ENCODE measurements around the gene RACGAP1. TPM values are rescaled to one million over a fixed set of nuclear protein-coding genes. Genes with fewer than 3 reads are reported as not detected.

The RACGAP1 gene
- total RNA-seq, 2 experiments from 2014 or later, result 111 to 119 TPM

DNA sequence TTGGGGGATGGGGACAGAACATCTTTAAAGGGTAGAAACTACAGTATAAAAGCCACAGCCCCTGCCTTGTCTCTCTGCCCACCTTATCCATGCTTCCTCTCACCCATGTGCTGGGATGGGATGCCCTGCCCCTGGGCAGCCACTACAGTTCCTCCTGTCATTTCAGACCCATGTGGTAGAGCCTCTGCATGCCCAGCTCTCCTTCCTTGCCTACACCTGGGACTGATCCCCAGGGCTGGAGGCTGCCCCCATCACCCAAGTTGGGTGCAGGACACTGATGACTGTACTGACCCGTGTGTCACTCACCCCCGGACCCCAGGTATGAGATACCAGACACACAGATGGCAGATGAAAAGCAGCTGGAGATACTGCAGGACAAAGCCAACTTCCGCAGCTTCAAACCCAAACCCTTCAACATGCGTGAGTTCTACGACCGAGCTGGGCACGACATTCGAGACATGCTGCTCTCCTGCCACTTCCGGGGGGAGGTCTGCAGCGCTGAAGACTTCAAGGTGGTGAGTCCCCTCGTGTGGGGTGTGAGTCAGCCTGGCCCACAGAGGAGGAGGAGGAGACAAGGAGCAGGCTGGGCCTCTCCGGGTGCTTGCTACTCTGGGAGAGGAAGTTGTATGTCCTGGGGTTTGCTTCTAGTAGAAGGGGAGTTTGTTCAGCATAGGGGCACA, 34.3 kb upstream of the RACGAP1 start:
- Mint-ChIP-seq H3K4me3 (peak overlapping the region; percentile 82), H3K27me3 (peaks cover 11% of the 10 kb centered on the region), H3K27ac (peak overlapping the region; percentile 87)

DNA sequence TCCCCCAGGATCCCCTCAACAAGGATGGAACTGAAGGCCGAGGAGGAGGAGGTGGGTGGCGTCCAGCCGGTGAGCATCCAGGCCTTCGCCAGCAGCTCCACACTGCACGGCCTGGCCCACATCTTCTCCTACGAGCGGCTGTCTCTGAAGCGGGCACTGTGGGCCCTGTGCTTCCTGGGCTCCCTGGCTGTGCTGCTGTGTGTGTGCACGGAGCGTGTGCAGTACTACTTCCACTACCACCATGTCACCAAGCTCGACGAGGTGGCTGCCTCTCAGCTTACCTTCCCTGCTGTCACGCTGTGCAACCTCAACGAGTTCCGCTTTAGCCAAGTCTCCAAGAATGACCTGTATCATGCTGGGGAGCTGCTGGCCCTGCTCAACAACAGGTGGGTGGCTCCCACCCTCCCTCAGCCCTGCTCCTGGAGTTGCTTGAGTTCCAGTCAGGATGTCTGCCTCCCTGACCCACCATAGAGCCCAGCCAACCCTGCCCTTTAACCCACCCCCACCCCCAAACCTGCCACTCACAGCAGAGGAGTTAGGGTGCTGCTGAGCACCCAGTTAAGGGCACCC, 33.5 kb upstream of the RACGAP1 start:
- H3K27me3 Mint-ChIP-seq, result peaks cover 11% of the 10 kb centered on the region
- H3K9me3 Mint-ChIP-seq, result no peaks in the 10 kb centered on the region
- peak overlapping the region; percentile 82 for H3K4me3 Mint-ChIP-seq
- H3K4me1 Mint-ChIP-seq, result peaks cover 45% of the 10 kb centered on the region
- H3K36me3 Mint-ChIP-seq, result peaks cover 5% of the 10 kb centered on the region
- H3K27ac Mint-ChIP-seq, result peak overlapping the region; percentile 87
- peak; percentile 51 for DNase-seq

More for the DNA sequence above, 34.3 kb upstream of the RACGAP1 start:
- Mint-ChIP-seq H3K36me3 (peaks cover 5% of the 10 kb centered on the region), H3K4me1 (peaks cover 45% of the 10 kb centered on the region), H3K9me3 (no peaks in the 10 kb centered on the region)
- peak; percentile 83 for DNase-seq

DNA sequence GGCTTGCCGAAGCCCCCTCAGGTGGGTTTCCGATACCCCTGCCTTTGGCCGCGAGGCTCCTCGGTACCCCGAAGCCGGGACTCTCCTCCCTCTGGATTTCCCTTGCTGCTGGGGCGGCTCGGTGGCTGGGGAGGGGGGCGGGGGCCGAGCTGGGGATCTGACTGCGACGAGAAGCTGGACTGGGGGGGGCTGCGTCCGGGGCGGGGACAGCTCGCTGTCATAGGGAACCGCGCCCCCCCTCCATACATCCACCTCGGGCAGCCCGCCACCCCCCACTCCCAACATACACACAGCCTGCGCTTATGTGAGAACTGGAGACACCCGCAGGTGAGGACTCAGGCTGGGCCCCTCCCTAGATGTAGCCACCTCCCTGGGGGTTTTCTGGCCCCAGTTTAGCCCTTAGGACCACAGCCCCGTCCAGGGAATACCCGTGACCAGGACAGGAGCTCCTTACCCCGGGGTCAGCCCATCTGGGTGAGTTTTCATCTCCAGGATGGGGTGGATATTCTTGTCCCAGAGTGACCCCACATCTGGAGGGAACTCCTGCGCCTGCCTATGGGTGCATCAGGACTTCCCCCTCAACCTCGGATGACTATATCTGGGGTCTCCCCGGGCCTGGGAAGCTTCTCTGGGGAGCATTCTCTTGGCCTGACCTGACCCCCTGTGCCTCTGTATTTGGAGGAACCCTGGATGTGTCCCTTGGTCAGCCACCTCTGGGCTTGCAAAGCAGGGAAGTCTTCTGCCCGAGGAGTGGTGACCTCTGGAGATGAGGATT, 32.8 kb upstream of the RACGAP1 start:
- Mint-ChIP-seq H3K4me1 (peaks cover 45% of the 10 kb centered on the region), H3K27me3 (peaks cover 11% of the 10 kb centered on the region), H3K36me3 (peaks cover 5% of the 10 kb centered on the region), H3K27ac (peak overlapping the region; percentile 68), H3K4me3 (peak overlapping the region; percentile 82), H3K9me3 (no peaks in the 10 kb centered on the region)
- DNase-seq, result peak; percentile 38

DNA sequence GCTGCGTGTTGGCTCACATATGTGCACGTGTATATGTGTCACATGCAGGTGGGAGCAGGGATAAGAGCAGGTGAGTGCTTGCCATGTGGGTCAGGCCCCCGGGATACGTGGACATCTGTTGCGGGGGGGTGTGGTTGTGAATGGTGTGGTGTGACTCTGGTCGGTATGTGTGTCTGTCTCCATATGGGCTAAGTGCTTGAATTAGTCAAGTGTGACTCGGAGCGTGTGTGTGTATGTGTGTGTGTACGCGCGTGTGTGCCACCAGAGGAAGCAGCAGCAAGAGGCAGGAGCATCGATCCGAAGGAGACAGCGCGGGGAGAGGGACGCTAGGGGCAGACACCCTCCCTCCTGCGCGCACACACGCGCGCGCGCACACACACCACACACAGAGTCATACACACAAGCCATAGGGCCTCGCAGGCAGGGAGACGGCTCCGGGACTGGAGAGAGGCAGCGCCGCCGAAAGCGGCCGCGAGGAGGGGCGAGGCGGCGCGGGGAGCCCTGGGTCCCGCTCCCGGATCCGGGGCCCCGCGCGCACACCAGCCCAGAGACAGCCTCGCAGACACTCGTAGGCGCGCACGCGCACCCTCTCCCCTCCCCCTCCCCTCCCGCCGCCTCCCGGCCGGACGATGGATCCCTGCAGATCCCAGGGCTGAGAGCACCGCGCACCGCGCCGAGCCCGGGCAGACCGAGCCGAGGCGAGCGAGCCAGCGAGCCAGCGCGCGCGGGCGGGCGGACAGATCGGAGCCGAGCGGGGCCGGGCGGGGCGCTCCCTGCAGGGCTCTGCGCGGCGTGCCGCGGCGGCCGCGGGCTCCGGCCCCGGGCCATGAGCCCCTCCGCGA, 31.9 kb upstream of the RACGAP1 start, which contains the start of gene ASIC1:
Gene ASIC1, plus strand, starts transcription at position 597 of the 842 bp plus-strand sequence. CDS start 1,171 bp downstream, outside the sequence.
- Mint-ChIP-seq H3K4me1 (peaks cover 45% of the 10 kb centered on the region), H3K9me3 (no peaks in the 10 kb centered on the region), H3K27me3 (peaks cover 17% of the 10 kb centered on the region), H3K36me3 (peaks cover 5% of the 10 kb centered on the region), H3K4me3 (peak within 1 kb of the TSS; percentile 83), H3K27ac (peak within 1 kb of the TSS; percentile 68)
- peak; percentile 68 for DNase-seq

DNA sequence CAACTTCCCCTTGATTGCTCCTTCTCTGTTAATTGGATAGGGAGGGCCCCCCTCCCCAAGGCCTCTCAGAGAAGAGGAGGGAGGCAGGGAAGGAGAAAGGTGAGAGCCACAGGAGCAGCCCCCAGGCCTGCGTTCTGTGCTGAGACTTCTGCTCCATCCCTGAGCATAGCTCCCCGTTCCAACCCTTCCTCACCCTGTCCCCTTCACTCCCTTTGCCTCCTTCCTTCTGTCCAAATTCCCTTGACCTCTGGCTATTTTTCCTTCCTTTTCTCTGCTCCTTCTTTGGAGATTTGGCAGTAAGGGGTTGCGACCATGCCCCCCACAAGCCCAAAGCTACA, 31.3 kb upstream of the RACGAP1 start:
- peaks cover 23% of the 10 kb centered on the region for H3K27me3 Mint-ChIP-seq
- no peaks in the 10 kb centered on the region for H3K9me3 Mint-ChIP-seq
- peak overlapping the region; percentile 62 for H3K27ac Mint-ChIP-seq
- peaks cover 45% of the 10 kb centered on the region for H3K4me1 Mint-ChIP-seq
- peak overlapping the region; percentile 83 for H3K4me3 Mint-ChIP-seq
- DNase-seq, result no peak
- H3K36me3 Mint-ChIP-seq, result peaks cover 5% of the 10 kb centered on the region

DNA sequence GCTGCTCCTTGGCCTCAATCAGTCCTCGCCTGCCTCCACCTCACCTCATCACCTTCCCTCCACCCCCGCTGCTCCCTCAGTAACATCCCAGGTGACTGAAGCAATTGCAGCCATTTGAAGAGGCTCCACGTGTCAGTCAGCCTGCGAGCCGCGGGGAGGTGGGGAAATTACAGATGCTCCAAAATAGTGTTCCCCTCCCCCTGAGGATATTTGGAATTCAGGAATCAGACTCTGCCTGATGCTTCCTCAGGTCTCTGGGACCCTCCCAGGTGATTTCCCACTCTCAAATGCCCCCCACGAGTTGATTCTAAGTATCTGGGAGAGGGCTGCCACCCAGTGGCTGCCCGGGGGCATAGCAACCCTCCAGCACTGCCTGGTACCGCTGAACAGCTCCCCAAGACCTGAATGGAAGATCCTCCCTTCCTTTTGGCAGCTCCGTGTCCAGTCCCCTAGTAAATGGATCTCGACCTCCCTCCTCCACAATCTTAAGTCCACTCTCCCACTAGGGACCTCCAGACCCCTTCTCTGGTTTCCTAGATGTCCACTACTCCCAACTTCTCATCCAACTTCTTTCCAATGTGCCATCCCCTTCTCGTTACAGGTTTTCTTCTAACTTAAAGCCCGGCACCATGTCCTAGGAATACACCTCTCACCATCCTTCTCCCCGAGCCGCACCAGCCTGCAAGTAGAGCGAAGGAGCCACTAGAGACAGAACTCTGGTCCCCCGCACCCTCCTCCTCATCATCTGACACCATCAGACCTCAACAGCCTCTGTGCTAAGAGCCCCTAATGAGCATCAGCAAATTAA, 30.7 kb upstream of the RACGAP1 start:
- Mint-ChIP-seq H3K4me3 (peak overlapping the region; percentile 14), H3K36me3 (peaks cover under 1% of the 10 kb centered on the region), H3K27ac (peak overlapping the region; percentile 44), H3K9me3 (no peaks in the 10 kb centered on the region), H3K27me3 (peaks cover 29% of the 10 kb centered on the region), H3K4me1 (peaks cover 44% of the 10 kb centered on the region)
- DNase-seq, result peak; percentile 57

DNA sequence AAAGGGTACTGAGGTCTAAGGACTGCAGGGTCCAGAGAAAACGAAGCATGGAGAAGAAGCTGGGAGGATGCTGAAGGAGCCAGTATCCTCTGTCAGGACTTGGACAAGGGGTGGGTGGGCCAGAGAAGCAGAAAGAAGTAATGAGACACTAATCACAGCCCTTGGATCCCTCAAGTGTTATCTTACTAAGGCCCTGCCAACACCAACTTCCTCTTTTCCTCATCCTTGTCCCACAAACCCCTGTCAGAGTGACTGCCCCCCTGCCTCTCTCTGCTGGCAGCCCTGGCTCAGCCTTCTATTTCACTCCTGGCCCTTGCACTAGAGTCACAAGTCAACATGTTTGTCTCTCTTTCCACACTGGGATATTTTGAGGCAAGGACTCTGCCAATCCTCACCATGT, 28.3 kb upstream of the RACGAP1 start:
- Mint-ChIP-seq H3K9me3 (no peaks in the 10 kb centered on the region), H3K4me3 (no peak overlapping the region), H3K27me3 (peaks cover 49% of the 10 kb centered on the region), H3K36me3 (no peaks in the 10 kb centered on the region), H3K27ac (no peak overlapping the region), H3K4me1 (peaks cover 23% of the 10 kb centered on the region)
- DNase-seq, result no peak

DNA sequence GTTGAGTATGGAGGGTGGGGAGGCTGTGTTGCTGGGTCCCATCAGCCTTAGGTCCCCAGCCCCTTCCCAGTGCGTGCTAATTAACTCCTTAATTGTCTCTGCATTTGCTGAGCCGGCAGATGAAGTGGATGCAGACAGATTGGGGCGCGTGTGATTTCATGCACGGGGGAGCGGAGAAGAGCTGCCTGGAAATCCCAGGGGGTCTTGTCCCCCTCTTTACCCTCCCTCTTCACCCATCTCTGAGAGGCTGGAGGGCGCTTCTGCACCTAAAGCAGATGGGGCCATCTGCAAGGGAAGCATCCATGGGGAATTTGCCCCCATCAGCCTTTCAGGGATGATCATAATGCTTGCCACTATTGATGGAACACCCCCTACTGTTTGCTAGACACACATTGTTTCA, 27.7 kb upstream of the RACGAP1 start:
- Mint-ChIP-seq H3K27me3 (peaks cover 51% of the 10 kb centered on the region), H3K4me3 (no peak overlapping the region), H3K27ac (no peak overlapping the region), H3K36me3 (no peaks in the 10 kb centered on the region), H3K9me3 (no peaks in the 10 kb centered on the region), H3K4me1 (peaks cover 20% of the 10 kb centered on the region)
- DNase-seq, result no peak

DNA sequence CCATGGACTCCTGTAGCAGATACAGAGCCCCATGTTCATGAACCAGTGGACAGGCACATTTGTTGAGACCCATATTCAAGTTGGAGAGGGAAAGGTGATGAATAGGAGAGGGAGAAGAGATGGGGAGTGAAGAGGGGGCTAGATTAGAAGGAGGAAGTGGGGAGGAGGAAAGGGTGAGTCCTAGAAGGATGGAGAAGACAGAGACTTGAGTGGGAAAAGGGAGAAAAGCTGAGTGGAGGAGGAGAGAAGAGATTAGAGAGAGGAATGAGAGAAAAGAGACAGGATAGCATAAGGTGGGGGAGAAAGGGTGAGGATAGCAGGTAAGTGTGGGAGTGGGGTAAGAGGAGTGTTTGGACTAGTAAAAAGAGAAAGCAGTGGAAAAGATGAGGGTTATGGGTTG, 27.2 kb upstream of the RACGAP1 start:
- Mint-ChIP-seq H3K4me1 (peaks cover 20% of the 10 kb centered on the region), H3K9me3 (no peaks in the 10 kb centered on the region), H3K36me3 (no peaks in the 10 kb centered on the region), H3K27ac (no peak overlapping the region), H3K4me3 (no peak overlapping the region), H3K27me3 (peaks cover 52% of the 10 kb centered on the region)
- no peak for DNase-seq

DNA sequence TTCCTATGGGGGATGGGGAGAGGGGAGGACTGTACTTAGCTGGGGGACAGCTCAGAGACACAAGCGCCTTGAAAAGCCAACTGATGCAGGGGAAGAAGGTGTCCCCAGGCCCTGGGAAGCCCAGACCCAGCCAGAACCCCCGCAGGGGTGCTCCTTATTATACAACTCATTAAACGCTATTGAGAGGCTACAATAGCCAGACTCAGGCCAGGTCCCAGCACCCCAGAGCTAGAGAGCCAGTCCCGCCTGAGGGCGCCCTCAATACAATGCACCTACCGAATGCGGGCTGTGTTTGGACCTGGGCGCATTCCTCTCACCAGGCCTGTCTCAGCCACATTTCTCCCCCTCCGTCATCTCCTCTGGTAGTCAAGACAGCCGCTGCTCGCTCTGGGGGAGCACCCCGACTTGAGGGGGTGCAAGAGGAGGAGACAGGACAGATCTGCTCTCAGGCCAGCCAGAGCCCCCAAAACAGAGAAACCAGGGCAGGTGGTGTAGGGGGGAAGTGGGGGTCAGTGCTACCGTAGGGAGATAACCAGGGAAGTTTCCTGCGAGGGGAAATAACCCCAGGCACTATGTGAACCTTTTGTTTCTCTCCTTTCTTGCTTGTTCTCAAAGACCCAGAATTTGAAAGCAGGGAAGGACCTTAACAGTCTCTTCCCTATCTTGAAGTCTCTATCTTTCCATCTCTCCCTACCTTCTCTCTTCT, 26.0 kb upstream of the RACGAP1 start:
- Mint-ChIP-seq H3K4me1 (peaks cover 11% of the 10 kb centered on the region), H3K27me3 (peaks cover 51% of the 10 kb centered on the region), H3K27ac (no peak overlapping the region), H3K36me3 (no peaks in the 10 kb centered on the region), H3K9me3 (no peaks in the 10 kb centered on the region), H3K4me3 (no peak overlapping the region)
- DNase-seq, result no peak

DNA sequence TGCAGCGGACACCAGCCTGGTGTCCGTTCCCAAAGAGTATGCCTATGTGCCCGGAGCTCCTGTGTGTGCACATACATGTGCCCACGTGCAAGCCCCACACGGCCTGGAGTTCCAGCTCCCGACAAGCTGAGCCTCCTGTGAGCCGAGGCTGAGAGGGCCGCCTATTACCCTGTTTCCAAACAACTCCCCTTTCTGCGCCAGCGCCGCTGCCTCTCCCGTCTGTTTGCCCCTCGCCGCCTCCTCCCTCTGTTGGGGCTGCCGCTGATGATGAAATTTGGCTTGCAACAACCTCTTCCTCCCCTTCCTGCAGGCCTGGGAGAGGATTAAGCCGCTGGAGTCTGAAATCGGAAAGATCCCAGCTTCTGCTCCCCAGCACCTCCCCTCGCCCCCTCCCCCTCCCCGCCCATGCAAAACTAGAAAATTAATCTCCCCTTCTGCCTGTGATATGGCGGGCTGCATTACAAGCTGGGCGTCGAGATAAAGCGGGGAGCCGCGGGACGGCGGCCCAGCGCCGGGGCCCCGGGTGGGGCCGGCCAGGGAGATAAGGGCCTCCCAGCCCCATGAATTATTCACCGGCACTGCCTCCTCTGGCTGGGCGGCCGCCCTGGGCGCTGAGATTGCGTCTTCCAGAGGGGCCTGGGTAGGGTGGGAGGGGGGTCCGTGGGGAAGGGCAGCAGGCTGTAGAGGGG, 25.3 kb upstream of the RACGAP1 start:
- peaks cover 4% of the 10 kb centered on the region for H3K4me1 Mint-ChIP-seq
- DNase-seq, result no peak
- no peaks in the 10 kb centered on the region for H3K36me3 Mint-ChIP-seq
- H3K9me3 Mint-ChIP-seq, result no peaks in the 10 kb centered on the region
- H3K4me3 Mint-ChIP-seq, result no peak overlapping the region
- H3K27me3 Mint-ChIP-seq, result peaks cover 48% of the 10 kb centered on the region
- no peak overlapping the region for H3K27ac Mint-ChIP-seq

DNA sequence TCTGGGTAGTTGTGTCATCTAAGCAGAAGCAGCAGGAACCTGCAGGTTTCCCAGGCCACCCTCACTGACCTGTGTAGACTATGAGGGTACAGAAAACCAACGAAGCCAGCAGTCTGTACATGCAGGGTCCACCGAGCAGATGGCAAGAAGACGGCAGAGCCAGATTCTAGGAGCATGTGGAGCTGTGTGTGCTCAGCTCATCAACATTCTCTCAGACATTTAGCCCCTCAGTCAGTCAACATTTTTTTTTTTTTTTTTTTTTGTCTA, 24.8 kb upstream of the RACGAP1 start:
- H3K9me3 Mint-ChIP-seq, result no peaks in the 10 kb centered on the region
- DNase-seq, result no peak
- H3K36me3 Mint-ChIP-seq, result no peaks in the 10 kb centered on the region
- H3K4me1 Mint-ChIP-seq, result peaks cover 3% of the 10 kb centered on the region
- no peak overlapping the region for H3K27ac Mint-ChIP-seq
- H3K4me3 Mint-ChIP-seq, result no peak overlapping the region
- peaks cover 48% of the 10 kb centered on the region for H3K27me3 Mint-ChIP-seq

DNA sequence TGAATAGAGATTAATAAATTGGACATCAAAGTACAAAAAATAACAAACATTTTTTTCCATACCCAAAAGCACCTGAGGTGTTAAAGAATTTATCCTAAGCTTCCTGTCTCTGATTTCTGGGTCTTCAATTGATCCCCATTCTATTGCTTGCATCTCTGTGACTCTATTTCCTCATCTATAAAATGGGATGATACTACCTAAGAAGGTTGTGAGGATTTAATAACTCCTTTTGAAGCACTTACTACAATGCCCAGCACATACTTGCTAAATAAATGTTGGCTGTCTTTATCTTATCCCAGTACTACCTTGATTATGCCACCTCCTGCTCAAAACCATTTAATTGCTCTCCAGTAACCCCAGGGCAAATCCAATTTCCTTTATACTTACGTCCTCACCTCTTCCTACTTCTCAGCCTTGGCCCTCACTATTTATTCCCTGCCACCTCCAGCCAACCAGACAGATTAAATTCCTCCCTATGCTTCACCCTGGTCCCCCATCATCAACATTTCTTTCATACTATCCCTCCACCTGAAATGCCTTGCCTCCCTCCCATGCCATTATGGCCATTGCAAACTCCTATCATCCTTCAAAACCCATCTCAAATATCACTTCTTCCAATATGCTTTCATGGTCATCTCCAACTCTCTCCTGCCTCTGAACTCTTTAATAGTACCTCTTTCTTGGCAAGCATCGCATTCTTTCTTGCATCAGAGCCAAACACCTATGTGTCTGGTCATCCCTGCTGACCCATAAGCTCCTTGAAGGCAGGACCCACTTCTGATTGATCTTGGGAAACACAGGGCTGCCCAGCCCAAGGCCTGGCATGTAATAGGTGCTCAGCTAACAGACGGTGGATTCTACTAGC, 24.2 kb upstream of the RACGAP1 start:
- DNase-seq, result no peak
- no peak overlapping the region for H3K27ac Mint-ChIP-seq
- H3K36me3 Mint-ChIP-seq, result no peaks in the 10 kb centered on the region
- H3K4me1 Mint-ChIP-seq, result peaks cover 3% of the 10 kb centered on the region
- H3K27me3 Mint-ChIP-seq, result peaks cover 48% of the 10 kb centered on the region
- H3K4me3 Mint-ChIP-seq, result no peak overlapping the region
- H3K9me3 Mint-ChIP-seq, result no peaks in the 10 kb centered on the region

Measured in activated naive CD8-positive, alpha-beta T cell treated with anti-CD3 and anti-CD28 coated beads for 36 hours (primary cell).